Measurements from ENCODE around the gene PROSER3.
"Not testable (repeated sequence)": the region's sequence is repeated elsewhere in the genome, so short reads cannot be mapped to it uniquely, and the experiment has no call there.

The PROSER3 gene

GRCh38 chr19:35793381-35794165 lies 35.6 kb downstream of the PROSER3 start:
- no peak for DNase-seq (ENCODE audit: low read depth)

GRCh38 chr19:35795564-35795963 lies 37.6 kb downstream of the PROSER3 start:
- not testable (repeated sequence) for DNase-seq (ENCODE audit: low read depth)

GRCh38 chr19:35796645-35797542 lies 38.9 kb downstream of the PROSER3 start:
- no peak for DNase-seq (ENCODE audit: low read depth)

GRCh38 chr19:35797663-35798062 lies 39.7 kb downstream of the PROSER3 start:
- DNase-seq (ENCODE audit: low read depth), result no peak

- DNase-seq (ENCODE audit: low read depth), result no peak
These were observed 43.9 kb downstream of the PROSER3 start for GRCh38 chr19:35801828-35802227.

GRCh38 chr19:35805526-35806102 lies 47.6 kb downstream of the PROSER3 start:
- no peak for DNase-seq (ENCODE audit: low read depth)

GRCh38 chr19:35806597-35806996 lies 48.6 kb downstream of the PROSER3 start:
- DNase-seq (ENCODE audit: low read depth), result no peak

- no peak for DNase-seq (ENCODE audit: low read depth)
These were observed 49.7 kb downstream of the PROSER3 start for GRCh38 chr19:35807633-35808032.

- no peak for DNase-seq (ENCODE audit: low read depth)
These were observed 53.6 kb downstream of the PROSER3 start for GRCh38 chr19:35811317-35812219.

- DNase-seq (ENCODE audit: low read depth), result no peak
These were observed 54.5 kb downstream of the PROSER3 start, which contains the start of gene PRODH2 for GRCh38 chr19:35812220-35813042. TSS of gene PRODH2 (minus strand) at chr19:35812845. CDS start at chr19:35812805, 40 bp downstream.

- no peak for DNase-seq (ENCODE audit: low read depth)
These were observed 55.3 kb downstream of the PROSER3 start for GRCh38 chr19:35813043-35813890.

- DNase-seq (ENCODE audit: low read depth), result no peak
These were observed 58.3 kb downstream of the PROSER3 start for GRCh38 chr19:35816262-35816661.

- DNase-seq (ENCODE audit: low read depth), result no peak
These were observed 58.9 kb downstream of the PROSER3 start for GRCh38 chr19:35816846-35817245.

GRCh38 chr19:35818445-35818844 lies 60.5 kb downstream of the PROSER3 start:
- DNase-seq (ENCODE audit: low read depth), result no peak
